GM10847 (cell line): ENCODE data around the gene CCL15.

Source experiments
- POLR2A ChIP-seq: IDR thresholded peaks from 2 replicates; pipeline ENCODE4 v1.6.1; 2011; ENCODE audit not compliant: insufficient read length; ENCODE audit errors: extremely low read depth

CCL15 gene

DNA sequence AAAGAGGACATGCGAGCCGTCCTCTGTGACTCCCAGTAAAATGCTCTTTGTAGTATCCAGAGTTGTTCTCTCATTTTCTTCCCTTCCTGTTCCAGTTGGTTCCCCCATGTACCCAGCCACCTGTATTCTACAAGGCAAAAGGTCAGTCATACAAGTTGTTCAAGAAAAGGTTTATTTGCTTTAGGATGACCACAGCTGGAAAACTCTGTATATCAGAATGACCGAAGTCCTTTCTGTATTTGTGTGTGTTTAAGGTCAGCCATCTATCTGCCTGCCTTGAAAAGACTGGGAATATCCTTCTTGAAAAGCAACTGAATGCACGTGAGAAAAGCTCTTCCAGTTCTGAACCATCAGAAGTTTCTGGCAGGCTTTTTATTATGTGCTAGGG, 28.4 kb downstream of the CCL15 start:
- TF ChIP-seq POLR2A = no peak

DNA sequence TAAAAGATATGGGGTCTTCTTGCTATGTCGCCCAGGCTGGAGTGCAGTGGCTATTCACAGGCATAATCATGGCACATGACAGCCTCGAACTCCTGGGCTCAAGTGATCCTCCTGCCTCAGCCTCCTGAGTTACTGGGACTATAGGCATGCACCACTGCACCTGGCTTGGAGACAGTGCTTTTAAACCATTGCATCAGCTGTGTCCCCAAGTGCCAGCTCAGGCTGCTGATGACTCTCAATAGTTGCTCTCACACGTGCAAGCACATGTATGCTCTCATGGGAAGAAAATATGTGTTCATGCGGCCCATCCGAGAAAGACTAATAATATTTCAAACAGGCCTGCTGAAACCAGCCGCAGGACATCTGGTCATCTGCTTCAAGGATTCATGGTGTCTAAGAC, 28.8 kb downstream of the CCL15 start:
- no peak for TF ChIP-seq POLR2A

DNA sequence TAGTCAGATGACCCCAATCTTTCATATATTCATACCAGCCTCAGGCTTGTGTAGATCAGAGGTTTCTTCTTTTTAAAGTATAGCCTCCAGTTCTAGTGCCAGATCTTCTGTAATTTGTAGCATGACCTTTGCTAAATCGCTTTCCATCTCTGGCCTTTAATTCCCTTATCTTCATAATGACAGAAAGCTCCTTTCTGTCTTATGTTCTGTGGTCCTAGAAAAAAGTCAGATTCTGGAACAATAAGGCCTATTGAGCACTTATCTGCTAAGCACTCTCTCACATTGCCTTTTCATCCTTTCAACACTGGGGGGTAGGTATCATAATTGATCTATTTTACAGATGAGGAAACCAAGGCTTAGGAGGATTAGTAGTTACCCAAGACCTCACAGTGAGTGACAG, 29.3 kb downstream of the CCL15 start:
- TF ChIP-seq POLR2A = no peak

DNA sequence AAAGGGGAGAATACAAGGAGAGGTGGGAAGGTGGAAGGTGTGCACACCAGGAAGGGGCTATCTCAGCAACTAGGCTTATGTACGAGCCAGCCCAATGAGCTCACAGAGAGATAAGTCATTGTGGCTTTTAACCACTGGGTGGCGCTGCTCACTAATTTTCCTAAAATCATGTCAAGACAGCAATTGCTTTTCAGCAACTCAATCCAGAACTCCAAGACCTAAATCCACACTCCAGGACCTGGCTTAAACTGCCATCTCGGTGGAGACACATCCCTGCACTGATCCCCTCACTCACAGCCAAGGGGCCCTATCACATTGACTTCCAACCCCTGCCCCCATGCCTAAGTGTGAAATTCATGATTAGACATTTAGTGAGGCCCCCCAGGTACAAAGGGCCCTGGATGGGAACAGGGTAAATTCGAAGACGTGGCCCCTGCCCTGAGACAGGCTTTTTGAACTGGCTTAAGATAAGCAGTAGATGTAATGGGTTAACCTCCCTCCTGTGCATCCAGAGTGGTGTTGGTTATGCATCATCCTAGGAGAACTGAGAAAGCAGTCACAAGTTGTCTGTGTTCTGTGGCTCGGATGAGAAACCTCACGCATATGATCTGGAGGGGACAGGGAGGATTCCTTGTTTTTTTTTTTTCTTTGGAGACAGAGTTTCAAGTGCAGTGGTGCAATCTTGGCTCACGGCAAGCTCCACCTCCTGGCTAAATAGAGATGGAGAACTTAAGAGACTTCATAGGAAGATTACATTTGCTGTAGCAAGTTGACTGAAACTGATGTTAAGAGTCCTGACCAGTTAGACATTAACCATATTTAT, 31.6 kb downstream of the CCL15 start:
- no peak for TF ChIP-seq POLR2A

DNA sequence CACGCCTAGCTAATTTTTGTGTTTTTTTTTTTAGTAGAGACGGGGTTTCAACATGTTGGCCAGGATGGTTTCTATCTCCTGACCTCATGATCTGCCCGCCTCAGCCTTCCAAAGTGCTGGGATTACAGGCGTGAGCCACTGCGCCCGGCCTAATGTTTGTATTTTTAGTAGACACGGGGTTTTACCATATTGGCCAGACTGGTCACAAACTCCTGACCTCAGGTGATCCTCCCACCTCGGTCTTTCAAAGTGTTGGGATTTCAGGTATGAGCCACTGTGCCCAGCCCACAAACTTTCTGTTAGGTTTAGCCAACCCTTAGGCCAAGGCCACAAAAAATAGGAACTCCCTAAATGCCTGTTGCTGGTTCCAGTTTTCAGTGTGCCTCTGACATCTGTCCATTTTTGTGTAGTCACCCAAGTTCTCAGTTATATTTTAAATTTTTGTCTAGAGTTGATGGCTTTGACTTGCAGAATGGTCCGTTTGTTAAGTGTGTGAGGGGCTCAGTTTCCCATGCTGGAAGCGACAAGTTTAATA, 32.8 kb downstream of the CCL15 start:
- TF ChIP-seq POLR2A = no peak

DNA sequence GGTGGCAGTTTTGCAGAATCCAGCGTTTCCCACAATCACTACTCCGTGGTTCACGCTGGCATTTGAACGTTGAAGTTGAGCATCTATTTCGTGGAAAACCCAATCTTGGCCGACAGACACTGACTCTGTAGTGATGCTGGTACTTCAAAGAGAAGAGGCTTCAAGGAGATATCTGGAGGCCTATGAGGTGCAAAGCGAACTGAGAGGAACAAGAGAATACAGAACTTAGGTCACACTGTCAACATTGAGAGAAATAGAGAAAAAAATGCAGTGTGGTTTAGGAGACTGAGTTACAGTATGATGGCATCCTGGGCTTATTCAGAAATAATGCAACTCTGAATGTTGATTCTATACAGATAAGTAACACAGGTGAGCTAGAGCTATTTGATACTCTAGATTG, 36.1 kb downstream of the CCL15 start:
- TF ChIP-seq POLR2A = no peak

DNA sequence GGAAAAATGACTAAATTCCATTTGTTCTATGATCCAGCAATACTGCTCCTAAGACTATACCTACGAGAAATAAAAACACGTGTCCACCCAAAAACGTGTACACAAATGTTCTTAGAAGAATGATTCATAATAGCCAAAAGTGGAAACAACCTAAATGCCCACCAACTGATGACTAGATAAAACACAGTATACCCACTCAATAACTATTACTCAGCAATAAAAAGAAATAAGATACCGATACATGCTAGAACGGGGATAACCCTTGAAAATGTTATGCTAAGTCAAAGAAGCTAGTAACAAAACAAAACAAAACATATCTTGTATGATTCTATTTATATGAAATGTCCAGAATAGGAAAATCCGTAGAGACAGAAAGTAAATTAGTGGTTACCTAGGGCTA, 37.7 kb downstream of the CCL15 start:
- no peak for TF ChIP-seq POLR2A

DNA sequence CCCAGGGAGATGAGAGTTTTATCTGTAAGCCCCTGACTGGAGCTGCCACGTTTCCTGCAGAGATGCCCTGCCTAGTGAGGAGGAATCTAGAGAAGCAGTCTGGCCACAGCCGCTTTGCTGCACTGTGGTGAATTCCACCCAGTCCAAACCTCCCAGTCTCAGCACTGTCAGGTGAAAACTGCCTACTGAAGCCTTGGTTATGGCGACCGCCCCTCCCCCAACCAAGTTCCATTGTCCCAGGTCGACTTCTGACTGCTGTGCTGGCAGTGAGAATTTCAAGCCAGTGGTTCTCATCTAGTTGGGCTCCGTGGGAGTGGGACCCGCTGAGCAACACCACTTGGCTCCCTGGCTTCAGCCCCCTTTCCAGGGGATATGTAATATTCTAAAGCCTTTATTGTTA, 47.6 kb downstream of the CCL15 start:
- no peak for TF ChIP-seq POLR2A

DNA sequence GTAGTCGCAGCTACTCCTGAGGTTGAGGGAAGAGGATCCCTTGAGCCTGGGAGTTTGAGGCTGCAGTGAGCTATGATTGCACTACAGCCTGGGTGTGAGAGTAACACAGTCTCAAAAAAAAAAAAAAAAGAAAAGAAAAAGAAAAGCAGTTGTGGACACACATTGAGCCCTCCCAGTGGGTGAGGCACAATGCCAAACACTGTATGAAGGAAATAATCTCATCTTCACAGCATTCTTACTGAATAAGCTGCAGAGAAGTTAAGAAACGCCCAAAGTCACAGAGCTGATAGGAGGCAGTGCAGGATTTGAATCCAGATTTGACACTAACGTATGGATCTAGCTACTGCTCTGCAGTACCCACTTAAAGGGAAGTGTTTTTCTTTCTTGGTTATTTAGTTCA, 52.0 kb downstream of the CCL15 start:
- TF ChIP-seq POLR2A = no peak

DNA sequence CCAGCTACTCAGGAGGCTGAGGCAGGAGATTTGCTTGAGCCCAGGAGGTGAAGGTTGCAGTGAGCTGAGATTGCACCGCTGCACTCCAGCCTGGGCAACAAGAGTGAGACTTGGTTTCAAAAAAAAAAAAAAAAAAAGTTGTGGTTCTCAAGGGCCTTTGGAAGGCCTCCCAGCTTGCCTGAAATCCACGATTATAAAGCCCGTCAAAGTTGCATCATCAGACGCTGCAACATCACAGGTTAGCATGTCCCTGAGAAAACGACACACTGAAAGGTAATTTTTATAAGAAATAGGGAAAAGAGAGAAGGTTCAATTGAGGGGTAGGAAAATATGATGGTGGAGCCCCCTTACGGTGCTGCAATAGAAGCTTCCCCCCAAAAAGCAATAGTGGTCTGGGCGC, 53.3 kb downstream of the CCL15 start:
- no peak for TF ChIP-seq POLR2A
